ENCODE data around the gene RAC2.
"Not testable (repeated sequence)": the region's sequence is repeated elsewhere in the genome, so short reads cannot be mapped to it uniquely, and the experiment has no call there.

Gene RAC2

GRCh38 chr22:37255558-37256006 lies 11.5 kb upstream of the RAC2 start:
- no peak for DNase-seq (ENCODE audit: low read depth, low spot score)

DNA sequence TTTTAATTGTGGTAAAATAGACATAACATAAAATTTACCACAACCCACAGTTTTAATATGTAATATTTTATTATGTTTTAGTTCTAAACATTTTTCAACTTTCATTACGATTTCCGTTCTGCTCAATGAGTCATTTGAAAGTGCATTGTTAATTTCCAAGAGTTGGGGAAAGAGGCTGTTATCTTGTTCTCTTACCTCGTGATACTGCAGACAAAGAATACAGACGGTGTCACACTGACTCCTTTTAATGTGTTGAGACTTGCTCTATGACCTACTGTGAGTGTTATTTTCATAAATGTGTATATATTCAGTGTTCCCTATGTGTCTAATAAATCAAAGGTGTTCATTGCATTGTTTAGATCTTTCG lies 10.8 kb upstream of the RAC2 start:
- no peak for DNase-seq (ENCODE audit: low read depth, low spot score)

DNA sequence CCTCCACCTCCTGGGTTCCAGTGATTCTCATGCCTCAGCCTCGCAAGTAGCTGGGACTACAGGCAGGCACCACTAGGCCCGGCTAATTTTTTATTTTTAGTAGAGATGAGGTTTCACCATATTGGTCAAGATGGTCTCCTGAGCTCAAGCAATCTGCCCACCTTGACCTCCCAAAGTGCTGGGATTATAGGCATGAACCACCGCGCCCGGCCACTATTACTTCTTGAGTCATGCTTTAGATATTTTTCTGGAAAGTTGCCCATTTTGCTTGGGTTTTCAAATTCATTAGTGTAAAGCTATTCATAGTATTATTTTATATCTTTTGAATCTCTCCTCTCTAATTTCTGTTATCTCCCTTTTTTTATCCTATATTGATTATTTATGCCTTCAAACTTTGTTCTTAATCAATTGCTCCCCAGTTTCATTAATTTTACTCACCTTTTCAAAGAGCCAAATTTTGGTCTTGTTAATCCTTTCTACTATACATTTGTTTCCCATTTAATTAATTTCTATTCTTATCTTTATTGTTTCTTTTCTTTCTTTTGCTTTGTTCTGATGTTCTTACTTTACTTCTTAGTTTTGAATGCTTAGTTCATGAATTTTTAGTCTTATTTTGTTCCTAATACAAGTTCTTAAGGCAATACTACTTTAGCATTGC lies 10.3 kb upstream of the RAC2 start:
- DNase-seq (ENCODE audit: low read depth, low spot score) = no peak

DNA sequence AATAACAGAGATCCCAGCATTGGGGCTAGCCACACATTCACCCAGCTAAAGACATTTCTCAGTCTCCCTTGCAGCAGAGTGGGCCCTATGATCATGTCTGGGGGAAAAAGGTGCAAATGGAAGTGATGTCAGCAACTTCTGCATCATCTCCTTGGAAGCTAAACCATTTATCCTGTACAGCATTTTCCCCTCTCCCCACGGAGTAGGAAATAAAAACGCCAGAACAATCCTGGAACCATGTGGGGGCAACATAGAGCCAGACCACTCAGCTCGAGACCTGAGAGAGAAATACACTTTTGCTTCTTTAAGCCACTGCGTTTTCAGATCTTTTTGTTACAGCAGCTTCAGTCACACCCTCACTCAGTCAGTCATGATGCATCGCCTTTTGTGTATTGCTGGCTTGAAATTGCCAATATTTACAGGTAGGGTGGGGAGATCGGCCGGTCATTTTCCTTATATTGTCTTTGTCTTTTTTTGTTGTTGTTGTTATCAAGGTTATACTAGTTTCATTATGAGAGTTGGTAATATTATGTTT lies 9.1 kb upstream of the RAC2 start:
- DNase-seq (ENCODE audit: low read depth, low spot score) = no peak

GRCh38 chr22:37251836-37252235 lies 7.8 kb upstream of the RAC2 start:
- not testable (repeated sequence) for DNase-seq (ENCODE audit: low read depth, low spot score)

- DNase-seq (ENCODE audit: low read depth, low spot score) = no peak
These were observed 5.9 kb upstream of the RAC2 start for GRCh38 chr22:37249986-37250385.

- no peak for DNase-seq (ENCODE audit: low read depth, low spot score)
These were observed 4.2 kb upstream of the RAC2 start for GRCh38 chr22:37248251-37248650.

DNA sequence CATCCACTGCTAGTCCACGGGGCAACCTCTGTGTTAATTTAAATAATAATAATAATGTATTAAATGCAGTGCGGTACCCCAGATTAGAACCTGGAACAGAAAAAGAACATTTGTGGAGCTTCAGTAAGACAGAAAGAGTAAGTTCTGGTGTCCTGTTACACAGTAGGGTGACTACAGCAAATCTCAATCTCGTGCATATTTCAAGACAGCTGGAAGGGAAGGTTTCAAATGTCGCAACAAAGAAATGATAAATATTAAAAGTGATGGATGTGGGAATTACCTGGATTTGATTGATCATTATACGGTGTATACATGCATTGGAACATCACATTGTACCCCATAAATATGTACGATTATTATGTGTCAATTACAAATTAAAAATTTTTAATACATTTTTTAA lies 1.7 kb upstream of the RAC2 start:
- no peak for DNase-seq (ENCODE audit: low read depth, low spot score)

DNA sequence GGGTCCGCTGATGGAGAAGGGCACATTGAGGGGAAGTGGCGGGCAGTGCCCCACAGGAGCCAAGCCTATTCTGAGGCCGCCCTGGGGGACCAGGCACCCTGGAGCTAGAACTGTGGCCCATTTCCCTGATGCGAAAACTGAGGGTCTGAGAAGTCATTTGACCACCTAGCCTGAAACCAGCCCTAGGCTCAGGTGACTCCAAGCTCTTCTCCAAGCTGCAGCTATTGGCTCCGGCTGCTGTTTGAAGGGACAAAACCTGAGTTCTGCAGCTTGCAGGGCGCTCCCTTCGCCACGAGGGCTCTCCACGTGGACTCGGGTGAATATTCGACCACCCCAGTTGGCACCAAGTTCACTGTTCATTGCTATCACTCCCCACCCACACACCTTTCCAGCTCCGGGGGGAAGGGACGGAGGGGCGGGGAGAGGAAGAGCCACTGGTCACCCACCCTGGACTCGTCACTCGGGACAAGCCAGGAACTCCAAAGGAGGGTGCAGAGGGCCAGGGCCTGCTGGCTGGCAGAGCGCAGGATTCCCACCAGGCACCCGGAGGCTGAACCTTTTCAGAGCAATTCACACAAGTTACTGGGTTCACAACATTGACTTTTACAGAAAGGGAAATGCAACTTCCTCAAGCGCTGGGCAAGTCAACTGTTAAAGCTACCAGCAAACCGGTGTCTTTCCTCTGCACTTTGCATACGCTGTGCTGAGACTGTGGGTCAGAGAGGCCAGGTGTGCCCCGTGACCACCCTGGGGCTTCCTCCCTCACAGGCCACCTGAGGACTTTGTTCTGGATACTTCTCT lies 1.1 kb upstream of the RAC2 start:
- DNase-seq (ENCODE audit: low read depth, low spot score) = no peak

DNA sequence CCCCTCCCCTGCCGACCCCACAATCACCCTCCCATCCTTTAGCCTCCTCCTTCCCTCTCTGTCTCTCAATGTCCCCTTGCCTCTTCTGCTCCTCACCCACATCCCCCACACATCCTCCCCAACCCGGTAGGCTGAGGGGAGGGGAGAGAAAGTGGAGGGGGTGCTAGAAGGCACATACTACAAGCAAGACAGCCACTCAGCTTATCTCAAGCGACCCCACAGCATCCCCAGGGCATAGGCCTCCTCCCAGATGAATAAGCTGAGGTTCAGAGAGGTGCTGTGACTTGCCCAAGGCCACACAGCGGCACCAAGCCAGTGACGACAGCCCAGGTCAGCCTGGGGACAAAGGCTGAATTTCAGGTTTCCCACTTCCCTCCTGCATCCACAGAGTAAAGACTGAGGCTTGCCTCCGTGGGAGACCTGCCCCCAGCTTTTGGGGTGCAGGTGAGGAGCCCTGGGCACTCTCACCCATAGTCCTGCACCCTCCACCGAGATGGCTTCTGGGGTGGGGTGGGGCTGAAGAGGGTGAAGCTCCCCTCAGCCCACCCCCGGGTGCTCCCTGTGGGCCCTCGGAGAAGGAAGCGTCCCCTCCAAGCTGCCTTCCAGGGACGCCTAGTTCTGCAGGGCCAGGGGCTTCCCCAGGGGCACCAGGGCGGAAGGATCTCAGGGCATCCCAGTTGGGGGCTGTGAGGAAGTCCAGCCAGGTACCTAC lies 511 bp downstream of the RAC2 start:
- no peak for DNase-seq (ENCODE audit: low read depth, low spot score)

GRCh38 chr22:37242395-37242918 lies 1.6 kb downstream of the RAC2 start:
- DNase-seq (ENCODE audit: low read depth, low spot score) = no peak

DNA sequence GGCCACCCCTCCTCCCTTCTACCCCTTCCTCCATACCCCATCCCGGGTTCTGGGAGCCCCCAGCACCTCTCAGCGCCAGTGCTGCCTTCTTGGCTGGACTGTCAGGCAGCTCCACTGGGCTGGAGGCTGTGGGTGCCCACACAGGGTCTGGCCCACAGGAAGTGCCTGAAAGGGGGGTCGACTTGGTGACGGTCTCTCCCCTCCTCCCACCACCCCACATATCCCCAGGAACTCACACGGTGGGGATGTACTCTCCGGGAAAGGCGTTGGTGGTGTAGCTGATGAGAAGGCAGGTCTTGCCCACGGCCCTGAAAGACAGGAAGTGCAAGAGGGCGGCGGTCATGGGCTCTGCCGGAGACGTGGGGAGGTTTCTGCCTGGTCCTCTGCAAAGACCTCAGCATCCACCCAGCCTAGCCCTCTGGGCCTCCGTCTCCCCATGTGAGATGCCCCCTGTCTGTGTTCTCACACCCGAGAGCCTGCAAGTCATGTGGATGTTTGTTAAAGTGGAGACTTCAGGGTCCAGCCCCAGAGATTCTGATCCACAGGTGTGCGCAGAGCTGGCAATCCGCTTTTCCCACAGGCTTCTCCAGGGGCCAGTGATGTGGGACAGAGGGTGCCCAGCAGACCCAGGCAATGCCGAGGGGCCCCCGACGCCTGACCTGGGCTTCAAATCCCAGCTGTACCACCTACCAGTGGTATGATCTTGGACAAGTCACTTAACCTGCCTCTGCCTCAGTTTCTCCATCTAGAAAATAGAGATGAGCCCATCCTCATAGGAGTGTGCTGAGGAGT lies 2.5 kb downstream of the RAC2 start:
- DNase-seq (ENCODE audit: low read depth, low spot score) = no peak

- DNase-seq (ENCODE audit: low read depth, low spot score) = no peak
These were observed 3.1 kb downstream of the RAC2 start for GRCh38 chr22:37240941-37241320.

GRCh38 chr22:37240240-37240940 lies 3.7 kb downstream of the RAC2 start:
- no peak for DNase-seq (ENCODE audit: low read depth, low spot score)

GRCh38 chr22:37239336-37240239 lies 4.5 kb downstream of the RAC2 start:
- no peak for DNase-seq (ENCODE audit: low read depth, low spot score)

- no peak for DNase-seq (ENCODE audit: low read depth, low spot score)
These were observed 6.4 kb downstream of the RAC2 start for GRCh38 chr22:37237371-37238268.

- DNase-seq (ENCODE audit: low read depth, low spot score) = no peak
These were observed 8.0 kb downstream of the RAC2 start for GRCh38 chr22:37235897-37236607.

Data from smooth muscle cell of the brain vasculature (primary cell).